GM12891 (cell line): ENCODE measurements around the gene MBD3.

Source experiments
- PAX5 ChIP-seq: IDR thresholded peaks from 2 replicates; pipeline ENCODE4 v1.6.1; 2011; ENCODE audit warnings: low read length, moderate library complexity, mild to moderate bottlenecking; ENCODE audit not compliant: insufficient read depth, severe bottlenecking
- POLR2A ChIP-seq: IDR thresholded peaks from 2 replicates; pipeline ENCODE4 v1.6.1; 2011; ENCODE audit warnings: low read depth, low read length, control low read depth
- POLR2AphosphoS5 ChIP-seq: IDR thresholded peaks from 2 replicates; pipeline ENCODE4 v1.6.1; 2011; ENCODE audit warnings: low read depth, low read length, control low read depth
- POU2F2 ChIP-seq: IDR thresholded peaks from 2 replicates; pipeline ENCODE4 v1.6.1; 2011; ENCODE audit warnings: low read depth, mild to moderate bottlenecking, control low read depth, low read length, moderate library complexity
- SPI1 ChIP-seq: IDR thresholded peaks from 2 replicates; pipeline ENCODE4 v1.6.1; 2011; ENCODE audit warnings: low read depth, low read length, control low read depth
- TAF1 ChIP-seq: IDR thresholded peaks from 2 replicates; pipeline ENCODE4 v1.6.1; 2011; ENCODE audit warnings: low read depth, low read length, control low read depth

GRCh38 chr19:1608359-1609102 is 15.9 kb upstream of the MBD3 start:
- no peak for TF ChIP-seq POLR2A
- TF ChIP-seq TAF1 = no peak
- no peak; the same call in 1 of the 2 replicates for TF ChIP-seq POLR2AphosphoS5
- no peak for TF ChIP-seq POU2F2
- no peak for TF ChIP-seq PAX5
- no peak for TF ChIP-seq SPI1
